Endothelial cell of umbilical vein (primary cell): ENCODE data around the gene ZNF516. TPM values are rescaled to one million over a fixed set of nuclear protein-coding genes. Genes with fewer than 3 reads are reported as not detected.

Experiments
- BruUV-seq: library from RNA; stranded (reverse); fragments of 400-500 nt; replicated peaks from 2 replicates; lab custom pipeline; 2021; lab: Mats Ljungman, UMichigan
- CTCF ChIA-PET: fragments of 300-600, 350-600 bp; sonication (Branson Sonifier 250); formaldehyde crosslinking; loops from one replicate; lab custom pipeline; 2021; ENCODE audit warnings: antibody characterized with exemption, inconsistent platforms; lab: Charles Lee
- POLR2A ChIA-PET: fragments of 300-600, 350-600 bp; sonication (Branson Sonifier 250); formaldehyde crosslinking; loops from one replicate; lab custom pipeline; 2021; ENCODE audit warnings: antibody characterized with exemption, inconsistent platforms; lab: Charles Lee
- DNase-seq: peaks from one replicate; pipeline ENCODE4 v3.0.0-alpha.2; 2011; ENCODE audit warnings: low read depth, low spot score
- FAIRE-seq: peaks from 2 replicates; lab custom pipeline; 2011; peaks lifted over from hg19 to GRCh38; lab: Jason Lieb, UNC
- H2AFZ ChIP-seq: 2 replicates; pipeline ENCODE4 v1.6.0; 2012; ENCODE audit warnings: low read depth, low read length, control low read depth, inconsistent platforms
- H3K27ac ChIP-seq: 2 replicates; pipeline ENCODE4 v1.5.1; 2011; ENCODE audit warnings: low read depth, mild to moderate bottlenecking, control low read depth, low read length, moderate library complexity; ENCODE audit not compliant: insufficient read depth
- H3K27me3 ChIP-seq, 2 experiments: 2 replicates each; pipeline versions ENCODE4 v1.6.0 to v1.6.1; 2011; ENCODE audit warnings: low read length in 2 of 2, mixed read lengths in 1 of 2; ENCODE audit not compliant: control insufficient read depth in 2 of 2, insufficient read depth in 2 of 2
- H3K36me3 ChIP-seq, 2 experiments: 2 replicates in 1 of 2; 3 replicates in 1 of 2; pipeline ENCODE4 v1.5.1; 2011; ENCODE audit warnings: low read length in 2 of 2, mild to moderate bottlenecking in 1 of 2, moderate library complexity in 1 of 2; ENCODE audit not compliant: control insufficient read depth in 2 of 2, insufficient read depth in 2 of 2; ENCODE audit errors: extremely low read depth in 1 of 2
- H3K4me1 ChIP-seq: 3 replicates; pipeline ENCODE4 v1.5.1; 2011; ENCODE audit warnings: mild to moderate bottlenecking, low read length; ENCODE audit not compliant: control insufficient read depth, insufficient read depth; ENCODE audit errors: extremely low read depth
- H3K4me2 ChIP-seq: 2 replicates; pipeline ENCODE4 v1.6.1; 2011; ENCODE audit warnings: low read length, control low read depth, mixed read lengths; ENCODE audit not compliant: insufficient read depth
- H3K4me3 ChIP-seq, 3 experiments: fragments of 200-600 bp in 1 of 3; sonication (generic), shearing (Covaris generic) in 1 of 3; replicated peaks in 1 of 3; 2 replicates each; pipeline ENCODE4 v1.5.1; 2011 to 2016; ENCODE audit warnings: control low read depth in 3 of 3, low read length in 3 of 3, mild to moderate bottlenecking in 2 of 3, inconsistent platforms in 1 of 3, low read depth in 1 of 3, moderate library complexity in 1 of 3; ENCODE audit not compliant: insufficient read depth in 1 of 3
- H3K79me2 ChIP-seq: 2 replicates; pipeline ENCODE4 v1.6.0; 2012; ENCODE audit warnings: low read length, inconsistent platforms; ENCODE audit not compliant: control insufficient read depth, insufficient read depth
- H3K9ac ChIP-seq: replicated peaks from 2 replicates; pipeline ENCODE3; 2011; ENCODE audit warnings: low read length, control low read depth; ENCODE audit not compliant: insufficient read depth; ENCODE audit errors: extremely low read depth
- H3K9me1 ChIP-seq: replicated peaks from 3 replicates; pipeline ENCODE4 v1.6.0; 2011; ENCODE audit warnings: mild to moderate bottlenecking, low read length; ENCODE audit not compliant: control insufficient read depth, insufficient read depth; ENCODE audit errors: extremely low read depth
- H3K9me3 ChIP-seq: replicated peaks from 2 replicates; pipeline ENCODE4 v1.5.1; 2012; ENCODE audit warnings: low read length, inconsistent platforms; ENCODE audit not compliant: control insufficient read depth, insufficient read depth
- H4K20me1 ChIP-seq: replicated peaks from 2 replicates; pipeline ENCODE3; 2011; ENCODE audit warnings: mild to moderate bottlenecking, low read length; ENCODE audit not compliant: control insufficient read depth, insufficient read depth; ENCODE audit errors: extremely low read depth
- CTCF ChIP-seq, 2 donors: IDR thresholded peaks; 1 replicate in 1 of 2; 2 replicates in 1 of 2; pipeline ENCODE4 v1.5.1; 2011; ENCODE audit warnings: low read length in 2 of 2, mild to moderate bottlenecking in 2 of 2, moderate library complexity in 2 of 2, control low read depth in 1 of 2, inconsistent platforms in 1 of 2, low read depth in 1 of 2; ENCODE audit not compliant: insufficient read depth in 1 of 2; ENCODE audit errors: extremely low read depth in 1 of 2
- EZH2 ChIP-seq: IDR thresholded peaks from 2 replicates; pipeline ENCODE4 v1.6.1; 2012; ENCODE audit warnings: borderline replicate concordance, low read depth, mild to moderate bottlenecking, moderate library complexity, low read length, inconsistent platforms; ENCODE audit not compliant: severe bottlenecking
- dilution Hi-C: fragments of 300-500 bp; cut with MboI; formaldehyde crosslinking; loops from one replicate; pipeline ENCODE4 v1.15.0; 2019; ENCODE audit warnings: low sequenced_read_pairs; ENCODE audit not compliant: extremely low pct_ligation_motif_present
- intact Hi-C: fragments of 100-400 bp; cut with micrococcal nuclease; formaldehyde crosslinking; loops from one replicate; pipeline ENCODE4 v1.10.0; 2022
- polyA plus RNA-seq, 4 experiments: library from polyadenylated mRNA; depleted of rRNA in 3 of 4; stranded (reverse) in 3 of 4; unstranded in 1 of 4; fragments of >200 nt; gene quantifications; 2 replicates each; pipeline versions ENCODE4 v1.2.1 to v1.2.3, GENCODE V29; 2011 to 2012; ENCODE audit warnings: missing spikeins in 1 of 4
- total RNA-seq: library from RNA; stranded (reverse); gene quantifications from 2 replicates; pipeline ENCODE4 v1.2.3, GENCODE V29; 2021

ZNF516 gene
- total and polyA plus RNA-seq, 2 donors (not counting 3 experiments of a cell fraction or from before 2014, with no cell fraction given) = 3.6 to 19.1 TPM

GRCh38 chr18:76426737-76427305 is 68.2 kb downstream of the ZNF516 start:
- no peak overlapping the region for H3K4me3 ChIP-seq
- no peaks in the 10 kb centered on the region for H3K27me3 ChIP-seq
- H3K36me3 ChIP-seq = no peaks in the 10 kb centered on the region
- DNase-seq = no peak
- H3K9ac ChIP-seq = no peak overlapping the region
- peak; percentile 82 for FAIRE-seq
- BruUV-seq = no TSS peak
- ChIA-PET POLR2A (no interaction called here), CTCF (no interaction called here)
- no peaks in the 10 kb centered on the region for H3K9me3 ChIP-seq
- dilution Hi-C loops (no loop called here), intact Hi-C loops (loop anchor here (1.0 kb wide), 2 partner anchors 13 to 21 kb away; no protein-coding TSS in a partner anchor)
- no peaks in the 10 kb centered on the region for H3K79me2 ChIP-seq
- H3K4me2 ChIP-seq = no peak overlapping the region
- no peaks in the 10 kb centered on the region for H3K4me1 ChIP-seq
- no peak overlapping the region for H3K27ac ChIP-seq
- no peaks in the 10 kb centered on the region for H4K20me1 ChIP-seq
- peak; percentile 76 to 77 for TF ChIP-seq CTCF (IDR thresholded peaks at IDR 0.05; ENCODE audit: extremely low read depth in 1 of 2, insufficient read depth in 1 of 2, low read depth in 1 of 2, low read length in 2 of 2)
- no peak for TF ChIP-seq EZH2
- H3K9me1 ChIP-seq = no peaks in the 10 kb centered on the region
- H2AFZ ChIP-seq = no peak overlapping the region
